ENCODE measurements around the gene ALDOC. TPM values are rescaled to one million over a fixed set of nuclear protein-coding genes. Genes with fewer than 3 reads are reported as not detected.

ALDOC gene
- total RNA-seq, 4 donors from 2014 or later = 0.87 to 7.0 (median 3.3) TPM

DNA sequence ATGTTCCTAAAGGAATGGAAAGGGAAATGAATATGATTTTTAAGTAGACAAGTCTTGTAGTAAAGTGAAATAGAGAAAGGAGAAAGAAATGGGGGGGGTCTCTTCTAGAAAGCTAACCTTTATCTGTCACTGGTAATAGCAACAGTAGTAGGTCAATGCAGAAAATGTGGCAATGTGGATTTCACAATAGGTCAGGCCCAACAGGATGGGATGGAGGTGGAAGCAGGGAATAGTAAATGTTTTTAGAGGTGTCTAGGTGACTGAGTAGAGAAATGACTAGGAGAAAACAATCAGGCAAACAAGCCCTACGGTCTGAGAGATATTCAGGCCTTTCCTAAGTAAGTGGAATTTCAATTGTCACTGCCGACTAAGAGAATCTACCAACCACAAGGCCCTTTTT is 43.3 kb upstream of the ALDOC start:
- Histone ChIP-seq H3K4me1 (peaks cover 0 to 18% of the 10 kb centered on the region in 2 donors), H3K9me3 (no peaks in the 10 kb centered on the region), H3K4me3 (no peak overlapping the region), H3K36me3 (peaks cover 0 to 94% of the 10 kb centered on the region in 2 donors), H3K27me3 (no peaks in the 10 kb centered on the region), H3K27ac (no peak overlapping the region)
- TF ChIP-seq, protein P1, sequence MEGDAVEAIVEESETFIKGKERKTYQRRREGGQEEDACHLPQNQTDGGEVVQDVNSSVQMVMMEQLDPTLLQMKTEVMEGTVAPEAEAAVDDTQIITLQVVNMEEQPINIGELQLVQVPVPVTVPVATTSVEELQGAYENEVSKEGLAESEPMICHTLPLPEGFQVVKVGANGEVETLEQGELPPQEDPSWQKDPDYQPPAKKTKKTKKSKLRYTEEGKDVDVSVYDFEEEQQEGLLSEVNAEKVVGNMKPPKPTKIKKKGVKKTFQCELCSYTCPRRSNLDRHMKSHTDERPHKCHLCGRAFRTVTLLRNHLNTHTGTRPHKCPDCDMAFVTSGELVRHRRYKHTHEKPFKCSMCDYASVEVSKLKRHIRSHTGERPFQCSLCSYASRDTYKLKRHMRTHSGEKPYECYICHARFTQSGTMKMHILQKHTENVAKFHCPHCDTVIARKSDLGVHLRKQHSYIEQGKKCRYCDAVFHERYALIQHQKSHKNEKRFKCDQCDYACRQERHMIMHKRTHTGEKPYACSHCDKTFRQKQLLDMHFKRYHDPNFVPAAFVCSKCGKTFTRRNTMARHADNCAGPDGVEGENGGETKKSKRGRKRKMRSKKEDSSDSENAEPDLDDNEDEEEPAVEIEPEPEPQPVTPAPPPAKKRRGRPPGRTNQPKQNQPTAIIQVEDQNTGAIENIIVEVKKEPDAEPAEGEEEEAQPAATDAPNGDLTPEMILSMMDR (IDR thresholded peaks at IDR 0.05 in 4 of 5, conservative IDR thresholded peaks at IDR 0.05 in 1 of 5) = no peak
- no peak for TF ChIP-seq POLR2A (IDR thresholded peaks at IDR 0.05)
- ATAC-seq (no peak), DNase-seq (no peak)
- intact Hi-C loops (cut with DNase I; ENCODE audit: low total_unique reads) = no loop called here
- in situ Hi-C loops (cut with MboI; ENCODE audit: low sequenced_read_pairs in 4 of 4) = no loop called here

DNA sequence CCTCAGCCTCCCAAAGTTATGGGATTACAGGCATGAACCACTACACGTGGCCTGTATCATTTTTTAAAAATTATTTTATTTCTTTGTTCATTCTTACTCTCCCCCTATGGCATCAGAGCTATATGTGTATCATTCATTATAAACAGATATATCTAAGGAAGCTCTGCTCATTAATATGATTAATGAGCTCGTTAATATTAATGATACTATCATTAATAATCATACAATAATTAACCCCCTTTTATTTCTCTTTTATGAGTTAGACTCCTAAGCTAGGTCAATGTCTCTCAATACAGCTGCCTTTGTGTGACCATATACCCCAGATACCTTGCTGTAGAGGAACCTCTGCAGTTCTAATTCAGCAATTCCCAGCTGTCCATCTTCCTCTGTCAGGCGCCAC is 41.8 kb upstream of the ALDOC start:
- no peak overlapping the region for H3K27ac ChIP-seq
- no peak for ATAC-seq
- H3K4me3 ChIP-seq = no peak overlapping the region
- in situ Hi-C loops (cut with MboI; ENCODE audit: low sequenced_read_pairs in 4 of 4) (loop anchor here in 1 of 4 donors (10.0 kb wide), 1 partner anchor 124 kb away; no protein-coding TSS in a partner anchor), intact Hi-C loops (cut with DNase I; ENCODE audit: low total_unique reads) (loop anchor here (10.0 kb wide), 1 partner anchor 384 kb away; no protein-coding TSS in a partner anchor)
- peaks cover 0 to 5% of the 10 kb centered on the region in 2 donors for H3K4me1 ChIP-seq
- no peak for DNase-seq
- H3K9me3 ChIP-seq = no peaks in the 10 kb centered on the region
- TF ChIP-seq, protein P1 (IDR thresholded peaks at IDR 0.05 in 4 of 5, conservative IDR thresholded peaks at IDR 0.05 in 1 of 5) = no peak
- no peak for TF ChIP-seq POLR2A (IDR thresholded peaks at IDR 0.05)
- peaks cover 0 to 100% of the 10 kb centered on the region in 2 donors for H3K36me3 ChIP-seq
- H3K27me3 ChIP-seq = no peaks in the 10 kb centered on the region

DNA sequence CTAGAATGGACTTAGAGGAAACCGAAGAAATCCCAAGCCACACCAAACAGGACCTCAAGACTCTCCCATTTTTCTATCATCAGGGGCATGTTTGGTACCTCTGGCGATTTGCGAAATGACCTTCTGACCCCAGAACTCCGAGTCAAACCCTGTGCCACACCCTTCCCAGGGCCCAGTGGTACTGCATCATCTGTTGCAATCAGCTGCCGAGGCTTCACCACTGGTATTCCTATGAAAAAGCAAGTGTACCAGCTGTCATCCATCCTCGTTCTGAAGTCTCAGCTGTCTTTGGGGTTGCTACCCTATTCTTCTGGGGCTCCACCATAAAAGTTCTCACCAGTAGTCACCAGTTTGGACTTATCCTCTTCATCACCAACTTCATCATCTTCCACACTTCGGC is 39.6 kb upstream of the ALDOC start:
- ATAC-seq = no peak
- no peak overlapping the region for H3K27ac ChIP-seq
- peaks cover 0 to 82% of the 10 kb centered on the region in 2 donors for H3K36me3 ChIP-seq
- intact Hi-C loops (cut with DNase I; ENCODE audit: low total_unique reads) (loop anchor here (10.0 kb wide), 1 partner anchor 381 kb away; no protein-coding TSS in a partner anchor), in situ Hi-C loops (cut with MboI; ENCODE audit: low sequenced_read_pairs in 4 of 4) (loop anchor here in 1 of 4 donors (10.0 kb wide), 1 partner anchor 121 kb away; no protein-coding TSS in a partner anchor)
- no peak overlapping the region for H3K4me3 ChIP-seq
- DNase-seq = no peak
- H3K9me3 ChIP-seq = no peaks in the 10 kb centered on the region
- TF ChIP-seq, protein P1 (IDR thresholded peaks at IDR 0.05 in 4 of 5, conservative IDR thresholded peaks at IDR 0.05 in 1 of 5) = no peak
- no peak for TF ChIP-seq POLR2A (IDR thresholded peaks at IDR 0.05)
- H3K27me3 ChIP-seq = no peaks in the 10 kb centered on the region
- no peaks in the 10 kb centered on the region for H3K4me1 ChIP-seq

DNA sequence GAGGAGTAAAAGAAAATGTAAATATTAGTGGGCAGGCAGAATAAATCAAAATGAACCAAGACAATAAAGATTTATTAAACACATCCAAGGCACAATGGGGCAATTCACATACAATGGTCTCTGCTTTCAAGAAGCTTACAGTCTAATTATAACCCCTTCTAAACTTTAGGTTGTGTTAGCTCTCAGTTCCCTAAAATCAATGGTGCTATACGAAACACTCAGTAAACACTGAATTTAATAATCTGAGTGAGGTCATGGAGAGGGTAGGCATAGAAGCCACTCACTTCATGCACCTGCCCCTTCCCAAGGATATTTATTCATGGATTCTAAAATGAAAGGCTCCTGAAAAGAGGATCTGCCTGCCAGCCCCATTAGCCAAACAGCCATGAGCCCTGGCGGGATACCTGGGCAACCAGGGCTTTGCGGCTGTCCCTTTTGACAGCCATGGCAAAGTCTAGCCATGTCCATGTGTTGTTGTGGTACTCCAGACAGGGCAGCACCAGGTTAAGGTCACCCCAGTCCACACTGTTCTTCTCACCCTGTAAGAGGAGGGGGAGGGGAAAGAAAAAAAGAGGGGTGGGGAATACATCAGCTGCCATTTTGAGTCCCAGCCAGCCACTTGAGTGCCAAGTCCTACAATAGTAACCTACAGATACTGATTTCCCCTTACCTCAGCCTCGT is 38.7 kb upstream of the ALDOC start:
- DNase-seq (no peak), ATAC-seq (no peak)
- in situ Hi-C loops (cut with MboI; ENCODE audit: low sequenced_read_pairs in 4 of 4) (loop anchor here in 1 of 4 donors (10.0 kb wide), 1 partner anchor 121 kb away; no protein-coding TSS in a partner anchor), intact Hi-C loops (cut with DNase I; ENCODE audit: low total_unique reads) (loop anchor here (10.0 kb wide), 1 partner anchor 381 kb away; no protein-coding TSS in a partner anchor)
- Histone ChIP-seq H3K27ac (no peak overlapping the region), H3K9me3 (no peaks in the 10 kb centered on the region), H3K4me1 (no peaks in the 10 kb centered on the region), H3K36me3 (peaks cover 0 to 82% of the 10 kb centered on the region in 2 donors), H3K27me3 (no peaks in the 10 kb centered on the region), H3K4me3 (no peak overlapping the region)
- no peak for TF ChIP-seq POLR2A (IDR thresholded peaks at IDR 0.05)
- TF ChIP-seq, protein P1 (IDR thresholded peaks at IDR 0.05 in 4 of 5, conservative IDR thresholded peaks at IDR 0.05 in 1 of 5) = no peak
